HTERT RPE-1 (cell line): ENCODE data around the gene MTO1.
"Not testable (repeated sequence)": the region's sequence is repeated elsewhere in the genome, so short reads cannot be mapped to it uniquely, and the experiment has no call there.

Experiments used
- in situ Hi-C: fragments of 300-500 bp; cut with MboI; formaldehyde crosslinking; loops from 4 replicates; pipeline ENCODE4 v1.14.3; 2020; ENCODE audit warnings: low sequenced_read_pairs

The MTO1 gene

DNA sequence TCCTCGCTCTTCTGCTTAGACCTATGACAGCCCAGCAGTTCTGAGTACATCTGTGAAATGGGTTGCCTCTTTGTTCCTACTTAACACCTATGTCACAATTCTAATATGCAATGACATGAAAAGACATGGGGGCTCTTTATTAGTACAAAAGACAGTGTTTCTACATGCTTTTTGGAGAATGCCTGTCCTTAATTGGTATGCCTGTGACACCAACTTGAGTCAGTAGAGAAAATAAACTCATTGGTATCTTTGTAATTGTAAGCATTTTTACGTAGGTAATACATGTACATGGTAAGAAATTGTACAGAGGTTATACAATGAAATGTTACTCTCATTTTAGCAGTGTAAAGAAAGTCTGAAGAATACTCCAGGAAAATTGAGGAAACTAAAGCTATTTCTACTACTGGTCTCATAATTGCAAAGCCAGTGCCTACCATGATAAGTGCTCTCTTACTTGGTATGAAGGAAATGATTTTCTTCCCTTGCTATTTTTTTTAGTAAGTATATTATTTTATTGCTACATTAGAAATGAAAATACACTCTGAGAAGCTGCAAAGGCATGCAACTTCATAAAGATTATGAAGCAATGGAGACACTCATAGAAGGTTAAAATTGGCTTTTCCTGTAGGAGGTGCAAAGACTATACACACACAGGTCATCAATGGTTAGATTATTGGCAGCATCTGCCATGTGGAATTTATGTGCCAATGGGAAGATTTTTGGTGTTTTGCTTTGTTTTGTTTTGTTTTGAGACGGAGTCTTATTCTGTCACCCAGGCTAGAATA lies 64.2 kb downstream of the MTO1 start:
- in situ Hi-C loops, result no loop called here

DNA sequence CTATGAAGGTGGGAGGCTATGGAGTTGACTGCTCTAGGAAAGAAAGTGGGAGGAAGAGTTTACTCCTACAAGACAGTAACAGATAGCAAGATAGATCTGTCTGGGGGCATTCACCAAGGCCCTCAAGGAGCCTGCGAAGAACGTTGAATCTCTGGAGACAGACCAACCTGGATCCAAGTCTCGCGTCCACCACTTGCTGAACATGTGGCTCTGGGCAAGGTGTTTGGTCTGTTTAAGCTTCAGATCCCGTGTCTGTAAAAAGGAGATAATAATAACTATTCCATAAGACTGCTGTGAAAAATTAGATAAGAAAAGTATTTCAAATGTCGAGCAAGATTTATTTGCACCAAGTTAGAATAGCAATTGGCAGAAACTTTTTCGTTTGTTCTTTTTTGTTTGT lies 67.4 kb downstream of the MTO1 start:
- in situ Hi-C loops, result no loop called here

DNA sequence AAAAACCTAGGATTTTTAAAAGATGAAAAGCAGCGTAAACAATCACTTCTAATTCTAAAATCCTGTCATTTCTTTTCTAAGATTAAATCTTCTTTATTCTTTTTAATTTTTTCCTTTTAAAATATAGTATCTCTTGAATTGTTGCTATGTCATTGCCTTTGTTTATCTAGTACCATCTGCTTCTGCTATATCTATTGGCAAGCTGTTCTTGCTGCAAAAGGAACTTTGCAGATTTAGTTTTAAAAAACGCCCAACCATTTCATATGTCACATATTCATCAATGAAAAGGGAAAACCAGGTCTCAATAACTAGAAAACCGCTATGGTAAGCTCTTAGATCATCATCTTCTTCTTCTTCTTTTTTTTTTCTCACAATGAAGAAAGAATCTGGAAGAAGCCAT lies 70.8 kb downstream of the MTO1 start:
- in situ Hi-C loops, result no loop called here

DNA sequence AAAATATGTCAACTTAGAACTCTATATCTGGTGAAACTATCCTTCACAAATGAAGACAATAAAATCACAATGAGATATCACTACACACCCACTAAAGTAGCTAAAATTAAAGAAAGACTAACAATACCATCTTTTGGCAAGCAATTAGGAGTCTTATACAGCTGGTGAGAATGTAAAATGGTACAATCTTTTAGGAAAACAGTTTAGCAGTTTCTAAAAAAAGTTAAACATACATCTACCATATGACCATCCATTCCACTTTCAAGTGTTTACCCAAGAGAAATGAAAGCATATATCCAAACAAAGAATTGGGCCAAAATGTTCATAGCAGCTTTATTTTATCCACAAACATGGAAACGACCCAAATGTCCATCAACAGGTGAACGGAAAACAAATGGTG lies 73.1 kb downstream of the MTO1 start:
- in situ Hi-C loops, result no loop called here

DNA sequence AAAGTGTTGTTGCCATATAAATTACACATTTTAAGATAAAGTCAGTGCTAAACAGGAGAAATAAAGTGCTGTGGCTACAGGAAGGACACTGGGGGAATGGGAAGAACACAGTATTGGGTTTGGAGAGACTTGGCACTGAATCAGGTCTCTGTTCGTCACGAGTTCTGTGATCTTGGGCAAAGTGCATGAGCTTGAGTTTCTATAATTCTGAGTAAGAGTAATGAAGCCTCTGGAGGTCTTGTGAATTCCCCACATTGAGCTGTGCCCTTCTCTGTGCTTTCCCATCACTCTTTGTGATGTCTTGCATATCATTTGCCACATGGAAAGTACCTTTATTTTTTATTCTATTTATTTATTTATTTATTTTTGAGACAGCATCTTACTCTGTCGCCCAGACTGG lies 76.1 kb downstream of the MTO1 start:
- in situ Hi-C loops, result no loop called here

DNA sequence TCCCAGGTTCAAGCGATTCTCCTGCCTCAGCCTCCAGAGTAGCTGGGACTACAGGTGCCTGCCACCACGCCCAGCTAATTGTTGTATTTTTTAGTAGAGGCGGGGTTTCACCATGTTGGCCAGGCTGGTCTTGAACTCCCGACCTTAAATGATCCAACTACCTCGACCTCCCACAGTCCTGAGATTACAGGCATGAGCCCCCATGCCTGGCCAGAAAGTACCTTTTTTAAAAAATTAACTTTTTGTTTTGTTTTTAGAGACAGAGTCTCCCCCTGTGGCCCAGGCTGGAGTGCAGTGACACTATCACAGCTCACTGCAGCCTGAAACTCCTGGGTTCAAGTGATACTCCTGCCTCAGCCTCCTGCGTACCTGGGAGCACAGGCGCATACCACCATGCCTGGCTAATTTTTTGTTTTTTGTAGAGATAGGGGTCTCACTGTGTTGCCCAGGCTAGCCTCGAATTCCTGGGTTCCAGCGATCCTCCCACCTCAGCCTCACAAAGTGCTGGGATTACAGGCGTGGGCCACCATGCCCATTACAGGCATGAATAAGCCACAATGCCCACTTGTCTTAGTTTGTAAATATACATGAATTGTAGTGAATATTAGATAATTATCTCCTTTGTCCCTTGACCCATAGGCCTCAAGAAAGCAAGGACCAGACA lies 76.7 kb downstream of the MTO1 start:
- in situ Hi-C loops, result no loop called here

DNA sequence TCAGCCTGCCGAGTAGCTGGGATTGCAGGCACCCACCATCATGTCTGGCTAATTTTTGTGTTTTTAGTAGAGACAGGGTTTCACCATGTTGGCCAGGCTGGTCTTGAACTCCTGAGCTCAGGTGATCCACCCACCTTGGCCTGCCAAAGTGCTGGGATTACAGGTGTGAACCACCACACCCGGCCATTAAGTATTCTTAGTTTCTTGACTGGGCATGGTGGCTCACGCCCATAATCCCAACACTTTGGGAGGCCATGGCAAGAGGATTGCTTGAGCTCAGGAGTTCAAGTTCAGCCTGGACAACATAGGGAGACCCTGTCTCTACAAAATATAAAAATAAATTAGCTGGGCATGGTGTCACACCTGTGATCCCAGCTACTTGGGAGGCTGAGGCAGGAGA lies 80.9 kb downstream of the MTO1 start:
- in situ Hi-C loops, result not testable (repeated sequence)

DNA sequence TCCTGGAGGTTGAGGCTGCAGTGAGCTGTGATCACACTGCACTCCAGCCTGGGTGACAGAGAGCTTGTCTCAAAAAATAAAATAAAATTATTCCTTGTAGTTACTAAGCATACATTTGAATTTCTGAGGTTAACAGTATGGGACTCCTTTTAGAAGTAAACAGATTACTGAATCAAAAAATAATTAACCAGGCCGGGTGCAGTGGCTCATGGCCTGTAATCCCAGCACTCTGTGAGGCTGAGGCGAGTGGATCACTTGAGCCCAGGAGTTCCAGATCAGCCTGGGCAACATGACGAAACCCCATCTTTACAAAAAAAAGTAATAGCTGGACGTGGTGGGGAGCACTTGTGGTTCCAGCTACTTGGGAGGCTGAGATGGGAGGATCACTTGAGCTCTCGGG lies 81.4 kb downstream of the MTO1 start:
- in situ Hi-C loops, result no loop called here

DNA sequence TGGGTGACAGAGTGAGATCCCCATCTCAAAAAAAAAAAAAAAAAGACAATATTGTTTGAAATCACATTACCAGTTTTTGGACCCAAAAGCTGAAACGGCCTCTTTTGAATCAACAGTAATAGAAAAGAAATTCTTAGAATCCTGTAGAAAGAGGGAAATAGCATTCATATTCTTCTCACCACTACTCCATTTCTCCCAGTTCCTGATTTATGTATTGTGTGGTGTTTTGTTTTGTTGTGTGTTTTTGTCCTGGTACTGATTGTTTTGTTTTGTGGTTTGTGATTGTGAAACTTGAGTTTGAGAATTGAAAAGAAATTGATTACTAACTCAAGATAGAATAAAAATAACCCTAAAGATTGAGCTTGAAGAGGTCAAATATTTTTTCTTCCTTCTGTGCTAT lies 85.5 kb downstream of the MTO1 start:
- in situ Hi-C loops, result no loop called here

DNA sequence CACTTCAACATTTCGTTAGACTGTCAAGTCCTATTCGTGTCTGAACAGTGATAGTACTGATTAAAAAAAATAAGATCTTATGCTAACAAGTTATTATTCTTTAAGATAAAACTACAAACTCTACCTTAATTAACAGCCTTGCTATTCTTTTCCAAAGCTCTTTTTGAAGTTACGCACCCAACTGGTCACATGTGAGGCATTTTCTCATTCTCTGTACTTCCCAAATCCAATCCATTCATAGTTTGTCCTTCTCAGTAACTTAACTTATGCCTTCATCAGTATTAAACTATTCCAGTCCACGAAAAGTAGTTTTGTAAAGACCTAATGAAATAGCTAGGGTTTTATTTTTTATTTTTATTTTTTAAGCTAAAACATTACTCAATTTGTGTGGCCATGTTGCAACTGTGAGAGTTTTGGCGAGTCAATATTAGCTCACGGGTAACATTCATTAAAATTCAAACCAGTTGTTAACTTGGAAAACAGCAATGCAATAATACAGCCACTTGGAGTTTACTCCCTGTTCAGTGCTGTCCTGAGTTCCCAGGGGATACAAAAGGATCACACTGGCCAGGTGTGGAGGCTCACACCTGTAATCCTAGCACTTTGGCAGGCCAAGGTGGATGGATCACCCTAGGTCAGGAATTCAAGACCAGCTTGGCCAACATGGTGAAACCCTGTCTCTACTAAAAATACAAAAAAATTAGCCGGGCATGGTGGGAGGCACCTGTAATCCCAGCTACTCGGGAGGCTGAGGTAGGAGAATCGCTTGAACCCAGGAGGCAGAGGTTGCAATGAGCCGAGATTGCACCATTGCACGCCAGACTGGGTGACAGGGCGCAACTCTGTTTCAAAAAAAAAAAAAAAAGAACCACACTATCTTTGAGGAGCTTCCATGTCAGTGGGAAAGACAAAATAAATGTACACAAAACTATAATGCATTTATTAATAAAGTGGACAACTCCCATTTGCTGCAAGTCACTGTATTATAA lies 87.2 kb downstream of the MTO1 start:
- in situ Hi-C loops, result no loop called here

DNA sequence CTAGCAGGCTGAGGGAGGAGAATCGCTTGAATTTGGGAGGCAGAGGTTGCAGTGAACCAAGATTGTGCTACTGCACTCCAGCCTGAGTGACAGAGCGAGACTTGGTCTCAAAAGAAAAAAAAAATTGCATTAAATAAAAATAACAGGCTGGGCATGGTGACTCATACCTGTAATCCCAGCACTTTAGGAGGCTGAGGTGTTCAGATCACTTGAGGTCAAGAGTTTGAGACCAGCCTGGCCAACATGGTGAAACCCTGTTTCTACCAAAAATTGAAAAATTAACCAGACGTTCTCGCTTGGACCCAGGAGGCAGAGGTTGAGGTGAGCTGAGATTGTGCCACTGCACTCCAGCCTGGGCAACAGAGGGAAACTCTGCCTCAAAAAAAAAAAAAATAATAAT lies 89.6 kb downstream of the MTO1 start:
- in situ Hi-C loops, result not testable (repeated sequence)

DNA sequence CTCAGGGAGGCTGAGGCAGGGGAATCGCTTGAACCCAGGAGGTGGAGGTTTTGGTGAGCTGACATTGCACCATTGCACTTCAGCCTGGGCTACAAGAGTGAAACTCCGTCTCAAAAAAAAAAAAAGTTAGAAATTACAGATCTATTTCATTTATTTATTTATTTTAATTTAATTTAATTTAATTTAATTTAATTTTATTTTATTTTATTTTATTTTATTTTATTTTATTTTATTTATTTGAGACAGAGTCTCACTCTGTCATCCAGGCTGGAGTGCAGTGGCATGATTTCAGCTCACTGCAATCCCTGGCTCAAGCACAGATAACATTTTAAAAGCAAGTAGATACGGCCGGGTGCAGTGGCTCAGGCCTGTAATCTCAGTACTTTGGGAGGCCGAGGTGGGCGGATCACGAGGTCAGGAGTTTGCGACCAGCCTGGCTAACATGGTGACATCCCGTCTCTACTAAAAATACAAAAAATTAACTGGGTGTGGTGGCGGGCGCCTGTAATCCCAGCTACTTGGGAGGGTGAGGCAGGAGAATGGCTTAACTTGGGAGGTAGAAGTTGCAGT lies 93.9 kb downstream of the MTO1 start:
- in situ Hi-C loops, result not testable (repeated sequence)

DNA sequence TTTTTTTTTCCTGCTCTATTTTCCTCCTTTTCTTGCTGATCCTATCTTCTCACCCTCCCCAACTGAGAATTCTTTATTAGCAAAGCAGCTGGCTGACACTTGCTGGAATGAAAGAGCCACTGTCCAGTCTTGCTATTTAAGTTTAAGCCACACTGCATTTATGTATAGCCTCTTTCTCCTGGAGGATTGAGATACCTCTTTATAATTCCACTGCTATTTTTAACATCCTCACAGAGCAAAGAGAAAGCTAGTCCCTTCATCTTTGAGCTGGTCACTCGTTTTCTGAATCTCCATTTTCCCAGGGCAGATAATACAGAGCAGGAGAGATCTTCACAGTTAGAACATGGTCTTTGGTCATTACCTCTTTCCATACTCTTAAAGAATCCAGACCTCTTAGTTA lies 95.3 kb downstream of the MTO1 start:
- in situ Hi-C loops, result no loop called here
